TTC549 (cell line): ENCODE data around the gene GAL3ST2.
"Not testable (repeated sequence)": the region's sequence is repeated elsewhere in the genome, so short reads cannot be mapped to it uniquely, and the experiment has no call there.

Experiments
- FAIRE-seq: peaks from 2 replicates; lab custom pipeline; 2012; peaks lifted over from hg19 to GRCh38; lab: Jason Lieb, UNC

Gene GAL3ST2

DNA sequence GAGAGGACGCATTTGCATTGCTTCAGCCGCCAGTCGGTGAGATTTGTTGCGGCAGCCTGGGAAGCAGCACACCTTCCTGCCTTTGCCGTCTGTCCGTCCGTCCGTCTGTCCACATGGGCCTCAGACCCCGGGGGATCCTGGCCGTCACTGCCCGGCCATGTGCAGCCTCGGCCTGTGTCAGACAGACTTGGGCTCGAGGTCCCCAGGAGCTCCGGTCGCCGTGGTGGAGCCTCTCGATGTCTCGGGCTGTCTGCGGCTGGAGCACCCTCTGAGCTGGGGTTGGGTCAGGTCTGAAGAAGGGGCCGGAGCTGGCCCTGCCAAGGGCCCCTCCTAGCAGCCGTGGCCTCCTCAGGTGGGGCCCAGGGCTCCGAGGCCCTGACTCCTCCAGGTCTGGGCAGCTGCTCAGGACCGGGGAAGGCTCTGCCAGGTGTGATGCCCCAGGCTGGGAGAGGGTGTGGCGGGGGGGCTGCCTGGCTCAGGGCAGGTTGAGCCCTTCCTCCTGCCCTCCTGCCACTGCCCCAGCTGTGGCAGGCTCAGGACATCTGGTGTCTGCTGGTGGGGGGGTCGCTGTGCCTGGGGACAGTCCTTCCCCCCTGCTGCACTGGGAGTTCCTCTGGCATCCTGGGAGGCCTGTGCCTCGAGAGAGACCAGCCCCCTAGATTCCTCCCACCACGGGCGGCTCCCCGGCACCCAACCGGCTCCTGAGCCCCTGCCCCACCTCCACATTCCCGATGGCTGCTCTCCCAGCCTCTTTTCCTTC is 44.2 kb downstream of the GAL3ST2 start:
- FAIRE-seq: no peak

DNA sequence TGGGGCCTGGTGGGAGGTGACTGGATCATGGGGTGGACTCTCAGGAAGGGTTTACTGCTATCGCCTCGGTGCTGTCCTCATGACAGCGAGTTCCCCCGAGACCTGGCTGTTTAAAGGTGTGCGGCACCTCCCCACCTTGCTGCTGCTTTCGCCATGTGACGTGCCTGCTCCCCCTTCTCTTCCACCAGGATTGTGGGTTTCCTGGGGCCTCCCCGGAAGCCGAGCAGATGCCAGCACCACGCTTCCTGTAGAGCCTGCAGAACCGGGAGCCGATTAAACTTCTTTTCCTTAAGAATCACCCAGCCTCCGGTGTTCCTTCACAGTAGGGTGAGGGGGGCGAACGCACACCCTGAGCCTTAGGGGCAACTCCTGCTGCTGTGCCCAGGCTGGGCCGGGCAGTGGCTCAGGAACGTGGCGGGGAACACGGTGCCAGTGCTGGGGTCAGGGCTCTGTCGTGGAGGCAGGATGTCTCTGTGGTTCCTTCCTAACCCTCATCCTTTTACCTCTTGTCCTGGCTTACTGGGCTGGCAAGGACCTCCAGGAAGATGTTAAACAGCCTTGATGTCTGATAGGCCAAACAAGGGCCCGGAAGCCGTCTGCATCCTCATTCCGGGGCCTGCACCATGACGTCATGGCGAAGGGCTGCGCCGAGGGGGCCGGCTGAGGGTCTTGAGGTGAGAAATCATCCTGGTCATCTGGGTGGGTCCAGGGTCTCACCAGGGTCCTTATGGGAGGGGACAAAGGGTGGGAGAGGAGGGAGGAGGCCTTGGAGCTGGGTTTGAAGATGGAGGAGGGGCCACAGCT is 45.0 kb downstream of the GAL3ST2 start:
- no peak for FAIRE-seq

DNA sequence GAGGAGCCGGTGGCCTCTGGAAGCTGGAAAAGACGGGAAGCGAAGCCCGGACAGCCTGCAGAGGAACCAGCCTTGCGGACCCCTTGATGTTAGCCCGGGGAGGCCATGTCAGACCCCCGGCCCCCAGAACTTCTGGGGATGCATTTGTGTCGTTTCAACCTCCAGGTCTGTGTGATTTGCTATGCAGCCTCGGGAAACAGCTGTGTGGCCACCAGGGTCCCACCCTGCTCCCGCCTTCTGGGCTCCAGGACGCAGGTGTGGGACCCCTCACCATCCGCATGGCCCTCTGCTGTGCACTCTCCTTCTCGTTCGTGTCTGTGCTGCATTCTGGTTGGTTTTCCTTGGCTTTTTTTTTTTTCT is 45.6 kb downstream of the GAL3ST2 start:
- no peak for FAIRE-seq

DNA sequence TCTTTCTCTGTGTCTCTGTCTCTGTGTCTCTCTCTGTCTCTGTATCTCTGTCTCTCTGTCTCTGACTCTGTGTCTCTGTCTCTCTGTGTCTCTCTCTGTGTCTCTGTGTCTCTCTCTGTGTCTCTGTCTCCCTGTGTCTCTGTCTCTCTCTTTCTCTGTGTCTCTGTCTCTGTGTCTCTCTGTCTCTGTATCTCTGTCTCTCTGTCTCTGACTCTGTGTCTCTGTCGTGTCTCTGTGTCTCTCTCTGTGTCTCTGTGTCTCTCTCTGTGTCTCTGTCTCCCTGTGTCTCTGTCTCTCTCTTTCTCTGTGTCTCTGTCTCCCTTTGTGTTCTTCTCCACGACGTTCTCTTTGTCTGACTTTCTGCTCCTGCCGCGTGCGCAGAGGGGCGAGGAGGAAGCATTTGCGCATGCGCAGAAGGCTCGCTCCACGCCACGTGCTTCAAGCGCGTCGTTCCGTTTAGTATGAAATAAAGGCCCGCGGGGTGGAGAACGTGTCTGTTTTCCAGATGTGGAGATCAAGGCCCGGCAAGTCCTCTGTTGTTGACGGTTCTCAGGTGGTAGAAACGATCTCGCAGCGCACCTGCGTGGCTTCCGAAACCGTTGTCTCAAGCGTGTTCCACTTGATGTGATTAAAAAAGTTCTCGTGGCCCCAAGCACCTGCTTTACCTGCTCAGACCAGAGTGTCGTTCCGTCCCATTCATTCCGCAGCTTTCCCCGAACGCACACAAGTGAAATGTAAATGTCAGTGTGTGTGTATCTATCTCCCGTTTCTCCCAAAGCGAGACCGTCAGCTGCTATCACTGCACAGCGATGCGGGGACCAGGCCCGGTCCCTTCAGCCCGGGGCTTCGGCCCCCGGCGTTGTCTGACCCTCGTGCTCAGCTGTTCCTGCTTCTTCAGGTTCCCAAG is 47.2 kb downstream of the GAL3ST2 start:
- not testable (repeated sequence) for FAIRE-seq

DNA sequence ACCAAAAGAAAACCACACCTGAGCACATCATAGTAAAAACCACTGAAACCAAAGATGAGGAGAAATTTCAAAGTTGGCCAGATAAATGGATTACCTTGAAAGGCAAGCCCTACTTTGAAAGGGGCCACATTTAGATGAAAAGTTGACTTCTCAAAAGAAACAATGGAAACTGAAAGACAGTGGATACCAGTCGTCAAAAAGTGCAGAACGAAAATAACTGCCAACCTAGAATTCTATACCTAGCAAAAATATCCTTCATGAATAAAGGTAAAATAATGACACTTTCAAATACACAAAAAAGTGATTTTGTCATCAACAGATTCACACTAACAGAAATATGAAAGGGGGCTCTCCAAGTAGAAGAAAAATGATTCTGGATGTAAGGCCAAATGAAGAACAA is 50.8 kb downstream of the GAL3ST2 start:
- no peak for FAIRE-seq

DNA sequence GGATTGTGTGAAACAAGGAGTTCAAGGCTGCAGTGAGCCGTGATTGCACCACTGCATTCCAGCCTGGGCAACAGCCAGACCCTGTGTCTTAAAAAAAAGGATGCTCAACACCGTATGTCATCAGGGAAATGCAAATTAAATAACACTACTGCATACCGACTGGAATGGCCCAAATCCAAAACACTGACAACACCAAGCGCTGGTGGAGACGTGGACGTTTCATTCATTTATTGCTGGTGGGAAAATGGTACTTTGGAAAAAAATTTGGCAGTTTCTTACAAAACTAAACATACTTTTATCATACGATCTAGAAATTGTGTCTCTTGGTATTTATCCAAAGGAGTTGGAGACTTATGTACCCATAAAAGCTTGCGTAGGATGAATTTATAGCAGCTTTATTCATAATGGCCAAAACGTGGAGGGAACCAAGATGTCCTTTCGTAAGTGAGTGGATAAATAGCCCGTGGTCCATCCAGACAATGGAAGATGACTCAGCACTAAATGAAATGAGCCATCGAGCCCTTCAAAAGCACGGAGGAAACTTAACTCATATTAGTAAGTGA is 56.6 kb downstream of the GAL3ST2 start:
- no peak for FAIRE-seq

DNA sequence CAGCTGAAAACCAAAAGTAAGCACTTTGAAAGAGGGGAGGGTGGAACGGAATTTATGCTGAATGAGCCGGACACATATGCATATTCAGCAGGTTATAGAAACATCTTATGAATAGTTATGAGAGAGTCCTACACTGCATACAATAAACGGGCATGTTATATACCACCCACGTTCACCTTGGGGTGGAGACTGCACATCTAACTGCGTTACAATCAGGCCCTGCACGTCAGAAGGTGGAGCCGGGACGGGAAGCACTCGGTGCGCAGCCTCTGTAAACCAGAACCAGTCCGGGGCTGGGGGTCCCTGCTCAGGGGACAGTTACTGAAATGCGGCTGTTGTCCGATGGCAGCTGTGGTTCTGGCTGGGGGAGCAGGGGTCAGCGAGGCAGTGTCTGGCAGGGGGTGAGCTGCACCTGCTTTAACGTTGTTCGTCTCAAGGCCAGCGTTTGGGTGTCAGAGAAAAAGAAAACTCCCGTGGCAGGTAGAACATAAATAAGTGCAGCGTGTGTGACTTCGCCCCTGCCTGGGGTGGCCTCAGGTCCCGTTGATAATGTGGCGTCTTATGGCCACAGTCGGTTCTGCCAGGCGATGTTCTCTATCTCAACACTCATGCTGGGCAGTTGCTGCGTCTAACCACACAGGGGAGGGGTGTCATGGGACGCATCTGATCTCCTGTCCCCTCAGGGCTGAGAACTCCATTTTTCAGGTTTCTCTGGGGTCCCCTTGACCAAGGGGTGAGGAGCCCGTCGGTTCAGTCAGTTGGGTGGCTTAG is 57.3 kb downstream of the GAL3ST2 start:
- not testable (repeated sequence) for FAIRE-seq

DNA sequence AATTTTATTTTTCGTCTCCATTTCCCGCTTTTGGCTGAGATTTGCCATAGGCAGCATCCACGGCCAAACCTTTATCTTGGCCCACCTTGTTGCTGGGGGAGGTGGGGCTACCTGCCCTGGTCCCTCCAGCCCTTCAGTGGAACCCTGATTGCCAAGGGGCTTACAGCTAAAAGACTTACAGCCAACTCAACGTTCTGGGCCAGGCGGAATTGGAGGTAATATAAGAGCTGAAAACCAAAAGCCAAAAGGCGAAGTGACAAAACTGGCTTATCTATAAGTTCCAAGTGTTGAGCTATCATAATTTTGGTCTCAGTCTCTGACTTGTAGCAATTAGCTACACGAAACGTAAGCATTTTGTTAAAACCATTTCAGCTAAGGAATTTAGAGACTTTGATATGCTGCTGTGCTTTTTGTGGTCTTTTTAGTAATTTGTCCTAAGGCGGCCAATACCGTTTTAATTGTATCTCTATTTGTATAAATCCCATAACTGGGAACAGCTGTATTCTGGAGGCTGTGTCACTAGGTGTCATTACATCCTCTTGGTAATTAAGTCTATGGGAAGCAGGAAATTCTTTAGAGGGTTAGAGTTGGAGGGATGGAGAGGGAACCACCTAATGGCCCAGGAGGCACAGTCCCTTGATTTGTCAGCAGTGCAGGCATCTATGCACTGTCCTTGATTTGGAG is 58.0 kb downstream of the GAL3ST2 start:
- no peak for FAIRE-seq

DNA sequence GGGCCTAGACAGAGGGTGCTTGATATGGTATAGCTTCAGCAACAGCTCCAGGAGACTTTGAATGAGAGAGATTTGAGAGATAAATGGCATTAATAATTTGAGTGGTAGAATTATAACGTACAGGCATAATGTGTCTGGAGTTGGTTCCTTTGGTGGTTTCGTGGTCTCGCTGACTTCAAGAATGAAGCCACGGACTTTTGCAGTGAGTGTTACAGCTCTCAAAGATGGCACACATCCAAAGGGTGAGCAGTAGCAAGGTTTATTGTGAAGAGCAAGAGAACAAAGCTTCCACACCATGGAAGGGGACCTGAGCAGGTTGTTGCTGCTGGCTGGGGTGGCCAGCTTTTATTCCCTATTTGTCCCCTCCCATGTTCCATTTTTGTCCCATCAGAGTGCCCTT is 59.0 kb downstream of the GAL3ST2 start:
- FAIRE-seq: no peak

DNA sequence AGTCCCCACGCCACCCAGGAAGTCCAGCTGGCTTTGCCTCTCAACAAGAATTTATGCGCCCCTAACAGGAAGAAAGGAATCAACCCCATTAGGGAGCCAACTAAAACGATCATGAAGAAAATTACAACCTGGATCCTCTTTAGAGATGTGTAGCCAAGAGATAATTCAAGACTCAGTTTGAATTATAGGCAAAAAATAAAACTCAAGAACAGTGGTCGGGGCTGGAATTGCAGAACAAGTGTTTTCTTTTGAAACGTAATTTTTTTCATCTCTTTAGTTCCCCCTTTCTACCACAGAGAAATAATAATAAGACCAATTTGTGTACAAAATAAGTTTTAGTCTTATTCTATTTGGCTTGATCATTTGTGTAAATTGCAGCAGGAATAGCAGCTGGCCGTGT is 59.7 kb downstream of the GAL3ST2 start:
- FAIRE-seq: no peak

DNA sequence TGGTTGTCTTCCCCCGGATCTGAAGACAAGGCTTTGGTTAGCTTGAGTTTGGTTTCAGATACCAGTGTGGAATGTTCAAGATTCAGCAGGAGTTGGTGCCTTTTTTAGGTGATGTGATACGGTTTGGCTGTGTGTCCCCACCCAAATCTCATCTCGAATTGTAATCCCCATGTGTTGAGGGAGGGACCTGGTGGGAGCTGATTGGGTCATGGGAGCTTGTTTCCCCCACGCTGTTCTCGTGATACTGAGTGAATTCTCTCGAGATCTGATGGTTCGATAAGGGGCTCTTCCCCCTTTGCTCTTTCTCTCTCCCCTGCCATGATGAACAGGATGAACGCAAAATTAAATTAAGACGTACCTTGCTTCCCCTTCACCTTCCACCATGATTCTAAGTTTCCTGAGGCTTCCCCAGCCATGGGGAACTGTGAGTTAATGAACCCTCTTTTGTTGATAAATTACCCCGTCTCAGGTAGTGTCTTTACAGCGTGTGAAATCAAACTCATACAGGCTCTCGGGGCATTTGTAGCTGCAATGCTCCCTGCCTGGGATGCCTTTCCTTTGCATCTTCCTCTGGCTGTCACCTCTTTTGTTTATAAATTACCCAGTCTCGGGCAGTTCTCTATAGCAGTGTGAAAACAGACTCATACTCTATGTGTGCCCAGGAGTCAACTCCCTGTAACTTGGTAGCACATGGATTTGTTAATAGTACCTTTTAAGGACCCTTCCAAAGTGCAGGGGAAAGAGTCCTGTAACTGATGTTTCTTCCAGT is 60.8 kb downstream of the GAL3ST2 start:
- FAIRE-seq: no peak

DNA sequence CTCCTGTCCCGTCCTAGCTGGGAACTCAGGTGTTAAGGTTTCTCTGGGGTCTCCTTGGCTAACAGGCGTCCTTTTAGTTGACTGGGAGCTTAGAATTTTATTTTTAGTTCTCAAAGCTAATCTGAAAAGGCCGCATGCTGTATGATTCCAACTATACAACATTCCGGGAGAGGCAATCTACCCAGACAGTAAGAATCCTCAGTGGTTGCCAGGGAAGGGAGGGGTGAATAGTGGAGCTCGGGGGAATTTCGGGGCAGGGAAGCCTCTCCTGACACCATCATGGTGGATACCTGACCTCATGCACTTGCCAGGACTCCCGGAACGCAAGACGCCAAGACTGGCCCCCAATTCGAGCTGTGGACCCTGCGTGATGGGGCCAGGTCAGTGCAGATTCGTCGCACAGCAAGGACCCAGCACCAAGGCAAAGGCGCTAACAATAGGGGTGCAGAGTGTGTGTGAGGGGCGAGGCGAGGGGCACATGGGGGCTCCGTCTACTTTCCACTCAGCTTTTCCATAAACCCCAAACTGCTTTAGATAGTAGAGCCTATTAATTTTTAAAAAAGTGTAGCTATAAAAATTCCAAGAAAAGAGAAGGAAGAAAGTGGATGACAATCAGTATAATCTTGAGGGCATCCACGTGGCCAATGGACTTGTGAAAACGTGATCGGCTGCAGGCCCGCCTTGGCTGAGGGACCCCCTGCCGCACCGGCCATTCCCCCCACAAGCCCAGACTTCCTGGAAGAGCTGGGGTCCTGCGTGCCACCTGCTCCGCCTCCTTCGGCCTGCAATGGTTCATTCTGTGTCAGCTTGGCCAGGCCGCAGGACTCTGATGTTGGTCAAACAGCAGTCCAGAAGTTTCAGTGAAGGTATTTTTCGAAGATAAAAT is 64.8 kb downstream of the GAL3ST2 start:
- no peak for FAIRE-seq

DNA sequence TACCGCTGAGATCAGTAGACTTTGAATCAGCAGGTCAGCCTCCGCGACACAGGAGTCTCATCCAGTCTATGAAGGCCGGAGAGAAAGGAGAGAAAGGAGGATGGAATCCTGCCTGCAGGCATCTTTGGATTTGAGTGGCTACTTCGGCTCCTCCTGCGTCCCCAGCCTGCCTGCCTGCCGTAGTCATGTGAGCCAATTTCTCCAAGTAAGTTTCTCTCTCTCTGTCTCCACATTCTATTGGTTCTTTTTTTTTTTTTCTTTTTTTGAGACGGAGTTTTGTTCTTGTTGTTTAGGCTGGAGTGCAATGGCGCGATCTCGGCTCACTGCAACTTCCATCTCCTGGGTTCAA is 65.4 kb downstream of the GAL3ST2 start:
- no peak for FAIRE-seq

DNA sequence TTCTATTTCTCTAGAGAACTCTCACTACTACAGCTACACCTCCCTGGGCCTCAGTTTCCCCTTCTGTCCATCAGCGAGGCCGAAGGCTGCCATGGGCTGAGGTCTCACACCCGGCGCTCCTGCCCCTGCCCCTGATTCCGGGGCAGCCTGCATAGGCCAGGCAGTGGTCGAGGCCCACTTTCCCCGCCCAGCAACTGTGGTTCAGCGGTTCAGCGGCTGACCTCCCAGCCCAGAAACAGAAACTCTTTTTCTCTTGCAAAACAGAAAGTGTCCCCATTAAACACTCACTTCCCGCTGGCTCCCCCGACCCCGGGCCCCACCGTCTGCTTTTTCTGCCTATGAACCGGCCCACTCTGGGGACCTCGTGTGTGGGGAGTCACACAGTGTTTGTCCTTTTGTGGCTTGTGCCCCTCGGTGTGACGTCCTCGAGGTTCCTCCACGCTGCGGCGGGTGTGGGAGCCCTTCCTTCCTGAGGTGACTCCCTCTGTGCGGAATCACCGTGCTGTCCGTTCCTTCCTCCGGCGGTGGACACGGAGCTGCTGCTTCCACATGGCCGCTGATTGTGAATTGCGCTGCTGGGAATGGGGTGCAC is 66.1 kb downstream of the GAL3ST2 start:
- FAIRE-seq: no peak

DNA sequence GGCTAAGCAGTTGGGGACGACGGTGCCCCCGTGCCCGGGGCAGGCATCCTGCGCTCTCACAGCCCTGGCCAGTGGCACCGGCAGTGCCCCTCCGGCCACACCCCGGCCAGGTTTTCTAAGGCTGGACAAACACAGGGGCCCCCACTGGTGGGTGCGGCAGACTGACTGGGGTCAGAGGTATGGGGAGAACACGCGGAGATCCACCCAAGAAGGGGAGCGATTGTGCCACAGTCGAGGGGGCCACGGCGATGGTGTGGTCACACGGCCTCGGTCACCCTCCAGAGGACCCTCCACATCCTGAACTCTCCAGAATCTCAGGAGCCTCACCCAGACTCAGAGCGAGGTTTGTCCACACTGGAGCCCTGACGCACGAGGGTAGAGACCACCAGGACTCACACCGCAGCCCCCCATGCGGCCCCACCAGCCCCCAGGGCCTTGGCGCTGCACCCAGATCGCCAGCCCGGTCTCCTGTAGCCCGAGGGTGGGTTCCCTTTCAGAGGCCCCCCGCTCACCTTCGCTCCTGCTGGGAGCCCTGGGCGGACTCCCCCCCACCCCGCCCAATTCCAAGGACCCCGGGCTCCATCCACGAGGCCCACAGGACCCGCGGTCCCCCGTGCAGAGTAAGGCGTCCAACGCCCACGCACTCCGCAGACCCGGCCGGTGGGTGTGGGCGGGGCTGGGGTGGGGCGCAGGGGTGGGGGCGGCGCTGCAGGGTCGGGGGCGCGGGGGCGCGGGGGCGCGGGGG is 66.9 kb downstream of the GAL3ST2 start:
- no peak for FAIRE-seq

DNA sequence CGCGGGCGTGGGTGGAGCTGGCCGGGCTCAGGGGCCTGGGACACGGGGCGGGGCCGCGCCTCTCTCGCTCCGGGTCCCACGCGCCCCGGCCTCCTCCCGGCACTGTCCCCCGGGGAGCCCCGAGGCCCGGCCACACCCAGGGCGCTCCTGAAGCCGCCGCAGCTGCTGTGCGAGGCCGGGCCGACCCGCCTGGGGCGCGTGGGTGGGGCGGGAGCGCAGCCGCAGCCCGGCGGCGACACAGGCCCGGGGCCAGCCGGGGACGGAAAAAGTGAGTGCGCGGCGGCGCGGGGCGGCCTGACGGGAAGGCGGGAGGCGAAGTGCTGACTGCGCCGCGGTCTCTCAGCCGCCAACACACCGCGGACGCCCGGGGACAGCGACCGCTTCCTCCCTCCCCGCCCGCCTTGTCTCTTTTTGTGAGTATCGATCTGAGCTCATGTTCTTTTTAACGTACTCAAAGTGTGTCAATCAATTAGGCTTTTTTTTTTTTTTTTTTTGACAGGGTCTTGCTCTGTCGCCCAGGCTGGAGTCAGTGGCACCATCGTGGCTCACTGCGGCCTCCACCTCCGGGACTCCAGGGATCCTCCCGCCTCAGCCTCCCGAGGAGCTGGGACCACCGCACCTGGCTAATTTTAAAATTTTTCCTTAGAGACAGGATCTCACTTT is 67.6 kb downstream of the GAL3ST2 start:
- FAIRE-seq: no peak

DNA sequence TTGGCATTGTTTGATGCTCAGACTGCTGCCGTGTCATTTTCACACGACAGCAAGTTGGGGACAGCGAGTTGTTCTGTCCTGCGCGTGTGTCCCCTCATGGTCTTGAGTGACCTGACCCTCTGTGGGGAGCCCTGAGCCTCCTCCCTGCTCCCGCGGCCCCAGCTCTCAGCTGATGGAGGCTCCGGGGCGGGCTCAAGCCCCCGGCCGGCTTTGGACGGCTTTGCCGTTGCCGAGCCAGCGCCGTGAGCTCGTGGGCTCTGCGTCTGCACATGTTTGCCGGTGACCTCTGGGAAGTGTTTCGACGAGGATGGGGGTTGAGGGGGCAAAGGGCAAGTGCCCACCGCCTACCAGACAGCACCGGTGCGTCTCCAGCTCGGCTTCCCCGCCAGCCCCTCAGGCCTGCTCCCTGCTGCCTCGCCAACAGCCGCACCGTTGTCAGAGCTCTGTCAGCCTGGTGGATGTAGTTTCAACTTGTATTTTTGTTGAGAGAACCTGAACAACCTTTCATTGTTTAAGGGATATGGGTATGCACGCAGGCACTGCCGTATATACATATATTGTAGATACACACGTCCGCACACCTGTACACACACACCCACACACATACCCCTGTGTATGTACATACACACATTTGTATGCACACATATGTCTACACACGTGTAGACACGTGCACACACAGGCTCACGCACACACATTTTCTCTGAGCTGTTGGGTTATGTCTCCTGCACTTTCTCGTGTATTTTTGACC is 68.4 kb downstream of the GAL3ST2 start:
- no peak for FAIRE-seq
